A549 (cell line): ENCODE measurements around the gene ATP6V1A.

ENCODE experiments used
- CEBPB ChIP-seq, 2 experiments: fragments of >200 bp in 1 of 2; sonication (Bioruptor Twin) in 1 of 2; formaldehyde crosslinking in 1 of 2; IDR thresholded peaks; 2 replicates each; pipeline ENCODE4 v1.6.1; 2012 to 2016
- ELK1 ChIP-seq: fragments of 150-350 bp; IDR thresholded peaks from 2 replicates; pipeline ENCODE4 v1.6.1; 2014; ENCODE audit warnings: low read depth, mild to moderate bottlenecking, low read length
- EP300 ChIP-seq, 2 experiments: fragments of >200 bp; sonication (Bioruptor Twin); formaldehyde crosslinking; IDR thresholded peaks; 2 replicates in 1 of 2; 3 replicates in 1 of 2; pipeline ENCODE4 v1.6.1; 2016 to 2017
- HOXB5 ChIP-seq: fragments of 250-450 bp; sonication (Bioruptor Pico); IDR thresholded peaks from 2 replicates; pipeline ENCODE4 v1.5.0; 2020; ENCODE audit warnings: mild to moderate bottlenecking, moderate library complexity
- JUNB ChIP-seq: fragments of >200 bp; sonication (Bioruptor Twin); formaldehyde crosslinking; IDR thresholded peaks from 2 replicates; pipeline ENCODE4 v1.6.1; 2016
- KDM1A ChIP-seq: fragments of 200-600 bp; sonication (generic); IDR thresholded peaks from 2 replicates; pipeline ENCODE4 v1.6.1; 2016; ENCODE audit warnings: low read depth, mild to moderate bottlenecking
- PHF8 ChIP-seq: fragments of 200-600 bp; sonication (generic); IDR thresholded peaks from 2 replicates; pipeline ENCODE4 v1.6.1; 2016; ENCODE audit warnings: low read depth, mild to moderate bottlenecking, antibody characterized with exemption, moderate library complexity, borderline replicate concordance
- POLR2A ChIP-seq: IDR thresholded peaks from 2 replicates; pipeline ENCODE4 v1.6.1; 2012; ENCODE audit warnings: mild to moderate bottlenecking, low read length
- SREBF2 ChIP-seq: fragments of 450-650 bp; IDR thresholded peaks from 2 replicates; pipeline ENCODE4 v1.6.1; 2014; ENCODE audit warnings: mild to moderate bottlenecking, moderate library complexity
- TP53 ChIP-seq: fragments of 250-450 bp; sonication (Bioruptor Pico); IDR thresholded peaks from 2 replicates; pipeline ENCODE4 v1.5.0; 2021; ENCODE audit warnings: mild to moderate bottlenecking, moderate library complexity
- ZC3H11A ChIP-seq: fragments of 450-650 bp; IDR thresholded peaks from 2 replicates; pipeline ENCODE4 v1.6.1; 2014; ENCODE audit warnings: antibody characterized with exemption, mild to moderate bottlenecking
- TF ChIP-seq, protein P1 (sequence below): fragments of >200 bp; sonication (Bioruptor Twin); formaldehyde crosslinking; IDR thresholded peaks from 3 replicates; pipeline ENCODE4 v1.5.1; 2016

GRCh38 chr3:113847247-113847646 lies 100.4 kb downstream of the ATP6V1A start:
- TF ChIP-seq, protein P1, sequence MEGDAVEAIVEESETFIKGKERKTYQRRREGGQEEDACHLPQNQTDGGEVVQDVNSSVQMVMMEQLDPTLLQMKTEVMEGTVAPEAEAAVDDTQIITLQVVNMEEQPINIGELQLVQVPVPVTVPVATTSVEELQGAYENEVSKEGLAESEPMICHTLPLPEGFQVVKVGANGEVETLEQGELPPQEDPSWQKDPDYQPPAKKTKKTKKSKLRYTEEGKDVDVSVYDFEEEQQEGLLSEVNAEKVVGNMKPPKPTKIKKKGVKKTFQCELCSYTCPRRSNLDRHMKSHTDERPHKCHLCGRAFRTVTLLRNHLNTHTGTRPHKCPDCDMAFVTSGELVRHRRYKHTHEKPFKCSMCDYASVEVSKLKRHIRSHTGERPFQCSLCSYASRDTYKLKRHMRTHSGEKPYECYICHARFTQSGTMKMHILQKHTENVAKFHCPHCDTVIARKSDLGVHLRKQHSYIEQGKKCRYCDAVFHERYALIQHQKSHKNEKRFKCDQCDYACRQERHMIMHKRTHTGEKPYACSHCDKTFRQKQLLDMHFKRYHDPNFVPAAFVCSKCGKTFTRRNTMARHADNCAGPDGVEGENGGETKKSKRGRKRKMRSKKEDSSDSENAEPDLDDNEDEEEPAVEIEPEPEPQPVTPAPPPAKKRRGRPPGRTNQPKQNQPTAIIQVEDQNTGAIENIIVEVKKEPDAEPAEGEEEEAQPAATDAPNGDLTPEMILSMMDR: no peak
- TF ChIP-seq CEBPB (IDR thresholded peaks at IDR 0.05) (no peak), POLR2A (no peak), SREBF2 (no peak), KDM1A (no peak), ZC3H11A (no peak), TP53 (no peak), EP300 (IDR thresholded peaks at IDR 0.05) (no peak), ELK1 (no peak), HOXB5 (CRISPR knock-in tag) (no peak), PHF8 (no peak), JUNB (no peak)
